Smooth muscle cell (in vitro differentiated cells): ENCODE data around the gene SEMA5B. TPM values are rescaled to one million over a fixed set of nuclear protein-coding genes. Genes with fewer than 3 reads are reported as not detected.

Experiments
- DNase-seq: peaks from one replicate; lab custom pipeline; 2025; ENCODE audit not compliant: unreplicated experiment; lab: John Stamatoyannopoulos, UW
- H2AFZ ChIP-seq: fragments of 200-600 bp; sonication (generic); 2 replicates; pipeline ENCODE4 v1.6.0; 2016; ENCODE audit warnings: antibody characterized with exemption, low read depth, mild to moderate bottlenecking
- H3F3A ChIP-seq: fragments of 200-600 bp; sonication (generic); 2 replicates; pipeline ENCODE4 v1.6.0; 2017; ENCODE audit warnings: antibody characterized with exemption, low read depth
- H3K27ac ChIP-seq: fragments of 200-600 bp; sonication (generic); 2 replicates; pipeline ENCODE4 v1.5.1; 2016; ENCODE audit warnings: low read depth, mild to moderate bottlenecking
- H3K27me3 ChIP-seq: fragments of 200-600 bp; sonication (generic); 2 replicates; pipeline ENCODE4 v1.6.1; 2016; ENCODE audit warnings: low read depth, mild to moderate bottlenecking
- H3K36me3 ChIP-seq: fragments of 200-600 bp; sonication (generic); 2 replicates; pipeline ENCODE4 v1.5.1; 2016; ENCODE audit warnings: low read depth
- H3K4me1 ChIP-seq: fragments of 200-600 bp; sonication (generic); 2 replicates; pipeline ENCODE4 v1.5.1; 2016; ENCODE audit warnings: low read depth
- H3K4me2 ChIP-seq: fragments of 200-600 bp; sonication (generic); 2 replicates; pipeline ENCODE4 v1.6.0; 2016; ENCODE audit warnings: mild to moderate bottlenecking
- H3K4me3 ChIP-seq: fragments of 200-600 bp; sonication (generic); 2 replicates; pipeline ENCODE4 v1.5.1; 2016; ENCODE audit warnings: mild to moderate bottlenecking
- H3K79me2 ChIP-seq: fragments of 200-600 bp; sonication (generic); 2 replicates; pipeline ENCODE4 v1.6.0; 2016; ENCODE audit warnings: low read depth, mild to moderate bottlenecking
- H3K9ac ChIP-seq: fragments of 200-600 bp; sonication (generic); 2 replicates; pipeline ENCODE4 v1.6.0; 2016; ENCODE audit warnings: low read depth
- H3K9me3 ChIP-seq: fragments of 200-600 bp; sonication (generic); replicated peaks from 2 replicates; pipeline ENCODE4 v1.5.1; 2016; ENCODE audit warnings: low read depth
- H4K20me1 ChIP-seq: fragments of 200-600 bp; sonication (generic); 2 replicates; pipeline ENCODE4 v1.6.0; 2016; ENCODE audit warnings: low read depth
- CTCF ChIP-seq: fragments of 200-600 bp; sonication (generic); IDR thresholded peaks from 2 replicates; pipeline ENCODE4 v1.5.1; 2017; ENCODE audit warnings: borderline replicate concordance, mild to moderate bottlenecking, antibody characterized with exemption; ENCODE audit not compliant: insufficient read depth, poor library complexity, severe bottlenecking
- WGBS: methylation state at CpG from one replicate; pipeline ENCODE4 v1.1.7; 2016; ENCODE audit warnings: low lambda C conversion rate; 5-methylcytosine and 5-hydroxymethylcytosine counted together
- polyA plus RNA-seq: library from polyadenylated mRNA; unstranded; fragments of >200 nt; fragmentation: Nextera tagmentation; extraction: Ambion mirVana; gene quantifications from 2 replicates; pipeline ENCODE4 v1.2.1, GENCODE V29; 2016
- total RNA-seq: library from RNA; depleted of rRNA; stranded (reverse); fragments of >200 nt; gene quantifications from 2 replicates; pipeline ENCODE4 v1.2.3, GENCODE V29; 2014

SEMA5B gene
- total and polyA plus RNA-seq, 2 experiments from 2014 or later: not detected

DNA sequence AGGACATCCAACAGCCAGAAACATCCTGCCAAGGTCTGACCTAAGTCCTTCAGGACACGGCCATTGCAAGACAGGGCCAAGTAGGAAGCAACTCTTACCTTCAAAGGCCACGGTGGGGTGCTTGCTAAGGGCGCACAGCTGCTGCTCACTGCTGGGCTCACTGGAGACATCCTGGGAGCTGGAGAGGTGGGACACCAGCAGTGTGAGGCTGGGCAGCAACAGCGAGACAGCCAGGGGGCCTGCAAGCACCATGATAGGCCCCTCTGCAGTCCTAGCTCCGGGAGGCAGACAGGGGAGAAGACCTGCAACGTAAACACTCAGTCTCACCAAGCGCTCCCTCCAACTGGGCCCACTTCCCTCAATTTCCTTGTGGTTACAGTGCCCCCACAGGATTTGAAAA, 79.2 kb downstream of the SEMA5B start:
- no peaks in the 10 kb centered on the region for H3K36me3 ChIP-seq
- no peak overlapping the region for H3K9ac ChIP-seq
- H3K79me2 ChIP-seq: no peaks in the 10 kb centered on the region
- DNase-seq: no peak
- no peak overlapping the region for H2AFZ ChIP-seq
- H3K9me3 ChIP-seq: no peaks in the 10 kb centered on the region
- H3K4me1 ChIP-seq: peaks cover 11% of the 10 kb centered on the region
- no peaks in the 10 kb centered on the region for H3F3A ChIP-seq
- H3K27ac ChIP-seq: no peak overlapping the region
- H3K27me3 ChIP-seq: no peaks in the 10 kb centered on the region
- no peak overlapping the region for H3K4me3 ChIP-seq
- no peaks in the 10 kb centered on the region for H4K20me1 ChIP-seq
- TF ChIP-seq CTCF: no peak
- 73% methylated on average over 7 of the region's 7 CpGs for WGBS
- H3K4me2 ChIP-seq: no peak overlapping the region

GRCh38 chr3:122947738-122948137, 79.8 kb downstream of the SEMA5B start:
- no peak for TF ChIP-seq CTCF
- no peak overlapping the region for H3K4me2 ChIP-seq
- H4K20me1 ChIP-seq: no peaks in the 10 kb centered on the region
- no peak for DNase-seq
- H3K4me3 ChIP-seq: no peak overlapping the region
- no peaks in the 10 kb centered on the region for H3F3A ChIP-seq
- H3K4me1 ChIP-seq: peaks cover 11% of the 10 kb centered on the region
- no peak overlapping the region for H3K9ac ChIP-seq
- H3K79me2 ChIP-seq: no peaks in the 10 kb centered on the region
- no peaks in the 10 kb centered on the region for H3K9me3 ChIP-seq
- H3K36me3 ChIP-seq: no peaks in the 10 kb centered on the region
- H3K27ac ChIP-seq: no peak overlapping the region
- no peak overlapping the region for H2AFZ ChIP-seq
- 23% methylated on average over 2 of the region's 2 CpGs for WGBS
- no peaks in the 10 kb centered on the region for H3K27me3 ChIP-seq

- no peak overlapping the region for H3K4me2 ChIP-seq
- no peaks in the 10 kb centered on the region for H3K36me3 ChIP-seq
- H3K27me3 ChIP-seq: no peaks in the 10 kb centered on the region
- H4K20me1 ChIP-seq: no peaks in the 10 kb centered on the region
- WGBS: 55% methylated on average over 7 of the region's 7 CpGs
- H2AFZ ChIP-seq: no peak overlapping the region
- H3K4me3 ChIP-seq: no peak overlapping the region
- H3K9ac ChIP-seq: no peak overlapping the region
- TF ChIP-seq CTCF: no peak
- H3F3A ChIP-seq: no peaks in the 10 kb centered on the region
- no peak for DNase-seq
- no peak overlapping the region for H3K27ac ChIP-seq
- no peaks in the 10 kb centered on the region for H3K9me3 ChIP-seq
- peaks cover 11% of the 10 kb centered on the region for H3K4me1 ChIP-seq
- no peaks in the 10 kb centered on the region for H3K79me2 ChIP-seq
Observed at GRCh38 chr3:122947196-122947595, 80.4 kb downstream of the SEMA5B start.

- Histone ChIP-seq H3K27me3 (no peaks in the 10 kb centered on the region), H4K20me1 (no peaks in the 10 kb centered on the region), H3K79me2 (no peaks in the 10 kb centered on the region), H3K36me3 (no peaks in the 10 kb centered on the region), H3K27ac (no peak overlapping the region), H3K4me3 (no peak overlapping the region), H3K4me1 (peaks cover 11% of the 10 kb centered on the region), H3K9me3 (no peaks in the 10 kb centered on the region), H3K9ac (no peak overlapping the region), H3F3A (no peaks in the 10 kb centered on the region), H2AFZ (no peak overlapping the region), H3K4me2 (no peak overlapping the region)
- no peak for TF ChIP-seq CTCF
- no peak for DNase-seq
Observed at GRCh38 chr3:122946185-122946584, 81.4 kb downstream of the SEMA5B start.
